Fibroblast of skin of abdomen (primary cell): ENCODE data around the gene LARP1.
"Not testable (repeated sequence)": the region's sequence is repeated elsewhere in the genome, so short reads cannot be mapped to it uniquely, and the experiment has no call there.

Source experiments
- DNase-seq: peaks from one replicate; pipeline ENCODE4 v3.0.0-alpha.2; 2013

Gene LARP1

DNA sequence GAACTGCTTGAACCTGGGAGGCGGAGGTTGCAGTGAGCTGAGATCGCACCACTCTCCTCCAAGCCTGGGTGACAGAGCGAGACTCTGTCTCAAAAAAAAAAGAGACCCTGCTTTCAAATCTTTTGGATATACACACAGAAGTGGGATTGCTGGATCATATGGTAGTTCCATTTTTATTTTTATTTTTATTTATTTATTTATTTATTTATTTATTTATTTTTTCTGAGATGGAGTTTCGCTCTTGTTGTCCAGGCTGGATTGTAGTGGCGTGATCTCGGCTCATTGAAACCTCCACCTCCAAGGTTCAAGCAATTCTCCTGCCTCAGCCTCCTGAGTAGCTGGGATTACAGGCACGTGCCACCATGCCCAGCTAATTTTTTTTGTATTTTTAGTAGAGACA is 19.8 kb upstream of the LARP1 start:
- not testable (repeated sequence) for DNase-seq

DNA sequence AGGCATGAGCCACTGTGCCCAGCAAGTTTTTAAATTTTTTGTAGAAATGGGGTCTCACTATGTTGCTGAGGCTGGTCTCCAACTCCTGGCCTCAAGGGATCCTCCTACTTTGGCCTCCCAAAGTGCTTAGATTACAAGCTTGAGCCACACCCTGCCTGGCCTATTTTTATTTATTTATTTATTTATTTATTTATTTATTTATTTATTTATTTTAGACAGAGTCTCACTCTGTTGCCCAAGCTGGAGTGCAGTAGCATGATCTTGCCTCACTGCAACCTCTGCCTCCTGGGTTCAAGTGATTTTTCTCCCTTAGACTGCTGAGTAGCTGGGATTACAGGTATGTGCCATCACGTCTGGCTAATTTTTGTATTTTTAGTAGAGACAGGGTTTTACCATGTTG is 18.8 kb upstream of the LARP1 start:
- not testable (repeated sequence) for DNase-seq

DNA sequence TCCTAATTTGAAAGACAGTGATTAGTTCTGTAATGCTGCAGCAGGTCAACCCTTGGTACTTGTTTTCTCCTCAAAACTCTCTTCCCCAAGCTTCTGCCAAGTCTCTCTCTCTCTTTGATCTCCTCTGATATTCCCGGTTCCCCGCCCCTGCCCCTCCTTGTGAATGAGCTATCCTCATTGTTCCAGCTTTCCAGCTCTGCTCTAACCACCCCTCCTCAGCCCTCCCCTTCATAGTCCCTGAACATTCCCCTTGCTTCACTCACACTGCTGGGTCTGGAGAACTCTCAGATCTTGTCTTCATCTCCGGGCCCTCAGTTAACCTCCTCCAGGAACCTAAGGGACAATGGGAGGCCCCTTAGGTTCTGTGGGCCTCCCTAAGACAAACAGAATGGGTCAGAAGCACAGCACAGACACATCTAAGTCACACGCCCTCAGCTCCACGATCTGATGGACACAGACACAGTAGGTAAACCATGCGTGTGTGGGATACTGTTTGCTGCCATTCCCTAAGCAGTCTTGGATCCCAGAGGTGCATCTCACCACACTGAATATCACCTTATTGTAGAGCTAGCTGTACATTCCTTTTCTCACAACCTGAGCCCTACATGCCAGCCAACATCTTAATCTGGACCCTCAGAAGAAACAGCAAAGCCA is 17.4 kb upstream of the LARP1 start:
- DNase-seq: no peak

DNA sequence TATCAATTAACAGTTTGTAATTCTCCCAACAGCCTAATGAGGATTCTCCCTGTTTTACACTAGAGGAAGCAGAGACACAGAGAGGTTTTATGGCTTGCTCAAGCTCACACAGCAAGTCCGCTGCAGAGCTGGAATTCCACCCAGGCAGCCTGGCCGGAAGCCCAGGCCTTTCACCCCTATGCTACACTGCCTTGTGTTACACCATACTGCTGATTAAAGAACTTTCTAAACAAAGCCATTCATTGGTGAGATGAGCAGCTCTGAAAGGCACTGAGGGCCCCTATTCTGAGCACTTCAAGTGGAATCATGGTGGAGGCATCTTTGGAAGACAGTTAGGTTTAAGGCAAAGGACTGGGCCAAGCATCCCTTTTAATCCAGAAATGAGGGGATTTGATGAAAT is 14.7 kb upstream of the LARP1 start:
- peak; percentile 43 for DNase-seq

DNA sequence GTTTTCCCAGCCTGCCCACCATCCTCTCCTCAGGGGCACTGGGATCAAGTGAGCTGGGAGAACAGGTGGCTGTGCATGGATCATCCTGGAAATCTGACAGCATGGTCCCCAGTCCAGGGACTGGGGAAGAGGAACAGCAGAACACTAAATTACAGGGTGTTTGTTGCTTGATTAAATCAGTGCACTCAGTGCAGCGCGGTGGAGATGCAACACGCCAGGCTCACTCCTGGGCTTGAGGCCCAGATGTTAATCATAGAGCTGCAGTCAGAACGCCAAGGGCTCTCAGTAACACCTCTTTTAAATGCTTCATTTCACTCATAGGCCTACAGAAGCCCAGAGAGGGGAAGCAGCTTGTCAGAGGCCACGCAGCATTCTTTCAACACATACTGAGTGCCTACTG is 14.2 kb upstream of the LARP1 start:
- peak; percentile 21 for DNase-seq

DNA sequence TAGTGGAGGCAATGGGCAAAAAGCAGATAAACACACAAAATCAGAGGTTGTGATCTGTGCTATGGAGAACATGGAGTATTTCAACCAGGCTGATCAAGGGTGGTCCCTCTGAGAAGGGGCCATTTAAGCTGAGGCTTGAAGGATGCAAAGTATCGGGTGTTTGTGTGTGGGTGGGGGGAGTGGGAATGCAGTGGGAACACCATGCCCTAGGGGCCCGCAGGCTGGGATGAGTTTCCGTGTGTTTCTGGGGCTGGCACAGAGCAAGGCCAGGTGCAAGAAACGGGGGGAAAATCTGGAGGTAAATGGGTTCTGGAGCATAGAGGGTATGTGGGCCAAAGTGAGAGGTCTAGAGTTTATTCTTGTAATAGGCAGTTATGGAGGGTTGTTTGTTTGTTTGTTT is 13.8 kb upstream of the LARP1 start:
- no peak for DNase-seq

DNA sequence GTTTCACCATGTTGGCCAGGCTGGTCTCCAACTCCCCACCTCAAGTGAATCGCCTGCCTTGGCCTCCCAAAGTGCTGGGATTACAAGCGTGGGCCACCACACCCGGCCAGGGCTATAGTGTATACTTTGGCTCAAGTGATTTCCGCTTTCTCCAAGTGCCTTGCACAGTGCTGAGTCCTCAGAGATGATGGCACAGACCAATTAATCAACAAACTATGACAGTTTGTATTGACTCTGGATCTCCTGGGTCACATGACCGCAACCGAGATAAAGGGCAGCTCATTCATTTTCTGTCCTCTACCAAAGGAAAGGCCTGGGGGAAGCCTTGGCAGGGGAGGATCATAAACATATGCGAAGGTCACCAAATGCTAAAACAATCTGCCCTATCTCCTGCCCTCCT is 11.4 kb upstream of the LARP1 start:
- DNase-seq: no peak

DNA sequence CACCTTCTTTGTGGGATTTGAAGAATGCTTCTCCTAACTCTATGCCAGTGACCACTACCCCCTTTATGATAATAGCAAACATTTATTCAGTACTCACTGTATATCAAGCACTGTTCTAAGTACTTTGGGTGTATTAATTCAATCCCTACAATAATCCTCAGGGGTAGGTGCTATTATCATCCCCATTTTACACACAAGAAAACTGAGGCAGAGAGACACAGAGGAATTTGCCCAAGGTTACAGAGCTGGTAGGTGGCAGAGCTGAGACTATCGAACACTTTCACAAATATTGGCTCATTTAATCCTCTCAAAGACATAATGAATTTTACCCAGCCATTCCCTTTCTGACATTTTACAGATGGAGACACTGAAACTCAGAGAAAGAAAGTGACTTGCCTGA is 9.8 kb upstream of the LARP1 start:
- no peak for DNase-seq

DNA sequence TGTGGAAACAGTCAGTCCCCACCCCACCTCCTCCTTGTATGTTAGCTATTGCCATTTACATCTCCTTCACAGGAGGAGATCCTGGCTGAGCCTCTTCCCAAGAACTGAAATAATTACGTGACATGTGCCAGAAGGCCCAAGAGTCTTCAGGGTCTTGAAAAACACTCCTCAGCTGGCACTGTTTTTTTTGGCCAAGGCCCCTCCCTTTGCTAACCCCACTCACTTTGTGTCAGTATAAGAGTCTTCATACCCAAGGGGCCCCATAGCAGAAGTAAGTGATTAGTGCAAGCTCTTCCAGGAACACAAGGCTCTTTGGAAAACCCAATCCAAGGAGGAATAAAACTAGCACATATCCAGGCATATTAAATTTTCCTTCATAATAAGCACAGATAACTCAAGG is 5.7 kb upstream of the LARP1 start:
- no peak for DNase-seq

DNA sequence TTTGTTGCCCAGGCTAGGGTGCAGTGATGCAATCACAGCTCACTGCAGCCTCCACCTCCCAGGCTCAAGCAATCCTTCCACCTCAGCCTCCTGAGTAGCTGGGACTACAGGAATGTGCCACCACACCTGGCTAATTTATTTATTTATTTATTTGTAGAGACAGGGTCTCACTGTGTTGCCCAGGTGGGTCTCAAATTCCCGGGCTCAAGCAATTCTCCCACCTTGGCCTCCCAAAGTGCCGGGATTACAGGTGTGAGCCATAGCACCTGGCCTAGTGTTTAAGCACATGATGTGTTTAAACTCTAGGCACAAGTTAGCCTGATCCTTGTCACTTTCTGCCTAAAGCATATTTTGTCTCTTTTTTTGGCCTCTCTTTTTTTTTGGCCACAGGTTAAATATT is 4.5 kb upstream of the LARP1 start:
- not testable (repeated sequence) for DNase-seq

DNA sequence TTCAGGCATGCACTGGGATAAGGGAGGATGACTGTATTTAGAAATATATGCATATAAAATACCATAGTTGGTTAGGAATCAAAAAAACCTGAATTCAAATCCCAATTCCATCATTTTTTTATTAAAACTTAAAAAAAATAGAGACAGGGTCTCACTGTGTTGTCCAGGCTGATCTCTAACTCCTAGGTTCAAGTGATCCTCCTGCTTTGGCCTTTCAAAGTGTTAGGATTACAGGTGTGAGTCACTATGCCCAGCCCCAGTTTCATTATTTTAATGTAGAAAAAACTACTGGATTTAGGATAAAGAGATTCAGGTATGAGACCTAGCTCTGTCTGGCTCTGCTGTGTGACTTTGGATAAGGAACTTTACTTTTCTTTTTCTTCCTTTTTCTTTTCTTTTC is 3.3 kb upstream of the LARP1 start:
- no peak for DNase-seq

DNA sequence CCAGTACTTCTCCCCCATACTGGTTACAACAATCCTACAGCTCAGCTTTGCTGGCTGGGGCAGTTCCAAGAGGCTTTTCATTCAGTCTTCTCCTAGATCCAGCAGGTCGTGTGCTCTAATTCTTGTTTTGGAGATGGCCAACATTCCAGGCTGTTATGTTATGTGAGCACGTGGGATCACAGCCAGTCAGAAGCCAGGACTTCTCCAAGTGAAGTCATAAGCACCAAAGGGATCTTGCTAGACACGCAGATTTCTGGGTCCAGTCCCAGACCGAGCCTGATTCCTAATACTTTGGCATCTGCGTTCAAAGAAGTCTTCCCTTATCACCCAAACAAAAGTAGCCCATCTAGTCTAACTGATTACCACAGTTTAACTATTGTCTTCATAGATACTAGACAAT is 1.4 kb upstream of the LARP1 start:
- peak; percentile 93 for DNase-seq

DNA sequence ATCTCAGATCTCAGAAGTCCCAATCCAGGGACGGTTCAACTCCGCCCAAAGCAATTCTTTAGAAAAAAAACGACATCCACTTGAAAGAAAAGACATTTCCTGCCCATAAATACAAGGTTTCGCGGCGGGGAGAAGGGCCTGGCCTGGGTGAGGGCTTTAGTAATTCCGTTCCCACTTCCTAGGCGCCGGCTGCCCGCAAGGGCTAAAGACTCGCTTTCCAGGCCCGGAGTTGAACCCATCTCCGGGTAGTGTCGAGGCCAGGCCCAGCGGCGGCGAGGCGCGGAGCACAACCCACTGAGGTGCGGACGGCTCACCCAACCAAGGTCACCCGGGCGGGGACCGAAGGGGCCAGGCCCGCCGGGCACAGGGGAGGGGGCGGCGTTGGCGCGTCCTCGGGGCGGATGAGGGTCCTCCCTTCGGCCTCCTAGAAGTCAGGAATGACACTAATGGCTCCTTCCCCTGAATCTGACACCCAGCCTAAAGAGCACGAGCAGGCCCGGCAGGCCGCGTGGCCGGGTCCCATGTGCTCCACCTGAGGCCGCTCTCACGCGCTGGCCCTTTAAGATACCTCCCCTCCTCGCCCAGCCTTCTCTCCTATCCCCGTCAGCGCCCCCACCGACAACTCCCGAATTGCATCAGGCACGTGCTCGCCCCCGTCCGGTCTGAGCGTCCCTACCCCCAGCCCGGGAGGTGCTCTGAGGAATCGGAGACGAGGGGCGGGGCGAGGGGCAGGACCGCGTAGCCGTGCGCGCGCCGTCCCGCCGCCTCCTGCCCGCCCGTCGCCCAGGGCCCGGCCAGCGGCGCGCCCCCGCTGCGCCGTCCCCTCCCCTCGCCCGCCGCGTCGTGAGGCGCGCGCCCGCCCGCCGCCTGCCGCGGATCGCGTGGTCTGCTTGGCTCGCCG is 467 bp upstream of the LARP1 start:
- peak; percentile 99 for DNase-seq

DNA sequence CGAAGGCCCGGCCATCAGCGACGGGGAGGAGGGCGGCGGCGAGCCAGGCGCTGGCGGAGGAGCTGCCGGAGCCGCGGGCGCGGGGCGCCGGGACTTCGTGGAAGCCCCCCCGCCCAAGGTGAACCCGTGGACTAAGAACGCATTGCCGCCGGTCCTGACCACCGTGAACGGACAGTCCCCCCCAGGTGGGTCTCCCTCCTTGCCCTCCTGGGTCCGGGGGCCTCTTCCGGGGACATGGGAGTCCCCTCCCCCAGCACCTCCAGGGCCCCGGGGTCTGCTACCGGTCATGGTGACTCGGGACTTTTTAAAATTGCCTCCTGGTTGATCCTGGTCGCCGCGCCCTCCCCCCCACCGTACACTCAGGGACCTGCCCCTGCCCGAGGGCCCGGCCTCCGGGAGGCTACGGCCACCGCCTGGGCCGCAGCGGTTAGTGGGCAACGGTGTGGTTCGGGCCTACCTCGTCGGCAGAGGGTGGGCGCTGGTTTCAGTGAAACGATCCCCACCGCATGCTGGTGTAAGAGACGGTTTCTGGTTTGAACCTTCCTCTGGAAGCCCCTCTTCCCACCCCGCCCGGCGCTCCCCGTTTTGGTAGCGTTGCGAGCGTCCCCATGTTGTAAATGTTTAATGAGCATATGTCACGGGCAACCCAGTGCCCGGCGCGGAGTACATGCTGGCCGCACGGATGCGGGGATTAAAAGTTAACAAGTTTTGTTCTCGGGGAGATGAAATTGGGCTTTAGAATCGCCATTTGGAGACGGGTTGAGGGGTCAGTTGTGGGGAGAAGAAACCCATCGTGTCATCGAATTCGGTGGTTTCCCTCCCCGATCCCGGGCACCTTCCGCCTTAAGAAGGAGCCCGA is 1.1 kb downstream of the LARP1 start:
- no peak for DNase-seq

DNA sequence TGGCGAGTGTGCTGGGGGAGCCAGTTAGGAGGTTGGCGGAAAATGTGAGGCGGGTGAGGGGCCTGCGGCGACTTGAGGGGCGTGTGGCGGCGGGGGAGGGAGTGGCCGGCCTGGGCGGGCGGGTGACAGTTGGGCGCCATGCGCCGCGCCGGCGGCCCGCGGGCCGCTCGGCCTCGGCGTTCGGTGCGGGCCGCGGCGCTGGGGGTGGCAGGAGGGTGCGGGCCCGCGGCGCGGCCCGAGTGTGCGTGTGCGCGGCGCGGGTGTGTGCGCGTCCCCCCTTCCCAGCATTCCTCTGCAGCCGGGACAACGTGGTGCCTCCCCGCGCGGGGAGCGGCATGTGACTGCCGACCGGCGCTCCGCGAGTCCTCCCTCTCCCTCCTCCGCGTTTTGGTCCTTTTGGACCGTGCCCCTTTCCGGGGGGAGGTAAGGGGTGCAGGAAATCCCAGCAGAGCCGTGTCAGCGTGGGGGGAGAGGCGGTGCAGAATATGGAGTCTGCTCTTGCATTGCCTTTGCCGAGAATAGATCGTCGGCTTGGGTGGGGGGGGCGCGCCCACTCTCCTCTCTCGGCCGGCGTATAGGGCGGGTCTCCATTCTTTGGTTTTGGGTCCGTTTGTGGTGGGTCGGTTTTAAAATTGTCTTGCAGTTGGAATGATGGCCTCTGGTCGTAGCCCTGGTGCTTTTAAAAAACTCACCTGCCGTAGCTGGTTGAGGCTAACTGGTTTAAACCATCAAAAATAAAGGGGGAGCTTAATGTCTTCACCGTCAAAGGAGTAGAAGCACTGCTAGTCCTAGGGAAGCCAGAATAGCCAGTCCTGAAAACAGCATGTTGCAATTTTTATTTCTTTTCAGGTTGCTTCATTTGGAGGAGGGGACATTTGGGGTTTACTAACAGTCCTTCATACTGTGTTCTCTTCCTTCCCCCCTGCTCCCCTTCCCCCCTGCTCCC is 2.0 kb downstream of the LARP1 start:
- DNase-seq: peak; percentile 37

DNA sequence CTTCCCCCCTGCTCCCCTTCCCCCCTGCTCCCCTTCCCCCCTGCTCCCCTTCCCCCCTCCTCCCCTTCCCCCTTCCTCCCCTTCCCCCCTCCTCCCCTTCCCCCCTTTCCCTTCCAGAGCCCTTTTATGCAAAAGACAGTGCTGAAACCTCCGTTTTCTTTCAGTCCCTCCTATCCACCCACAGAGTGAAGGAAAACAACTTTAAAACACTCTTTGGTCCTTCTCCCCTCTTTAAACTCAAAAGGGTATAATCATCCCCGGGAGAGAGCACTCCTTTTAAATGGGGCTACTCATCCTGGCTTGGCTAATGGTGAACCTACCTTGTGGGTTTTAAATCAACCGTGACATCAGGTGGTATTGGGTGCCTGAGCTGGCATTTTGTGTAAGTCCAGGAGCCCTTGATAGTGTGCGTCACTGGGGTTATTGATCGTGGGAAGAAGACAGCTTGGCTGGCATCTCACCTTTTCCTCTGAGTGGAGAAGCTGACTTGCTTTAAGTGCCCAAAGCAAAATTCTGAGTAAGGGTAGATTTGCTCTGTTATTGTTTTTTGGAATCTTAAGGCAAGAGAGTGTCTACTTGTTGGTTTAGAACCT is 2.7 kb downstream of the LARP1 start:
- DNase-seq: no peak

DNA sequence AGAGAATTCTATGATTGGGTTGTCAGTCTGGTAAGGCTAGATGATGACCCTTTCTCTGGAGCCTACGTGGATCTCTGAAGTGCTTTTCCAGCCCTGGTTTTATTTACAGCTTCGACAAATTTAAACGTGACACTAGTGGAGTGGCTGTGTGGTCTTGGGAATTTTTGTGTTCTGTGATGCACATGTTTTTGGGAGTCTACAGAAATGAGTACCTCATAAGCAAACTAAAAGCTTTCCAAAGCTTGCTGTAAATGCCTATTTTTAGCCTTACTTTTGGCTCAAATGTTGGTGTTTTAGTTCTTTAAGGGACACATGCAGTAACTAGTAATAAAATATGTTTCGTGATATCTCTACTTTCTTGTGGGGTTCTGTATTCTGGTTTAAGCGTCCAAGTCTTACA is 3.3 kb downstream of the LARP1 start:
- DNase-seq: no peak

DNA sequence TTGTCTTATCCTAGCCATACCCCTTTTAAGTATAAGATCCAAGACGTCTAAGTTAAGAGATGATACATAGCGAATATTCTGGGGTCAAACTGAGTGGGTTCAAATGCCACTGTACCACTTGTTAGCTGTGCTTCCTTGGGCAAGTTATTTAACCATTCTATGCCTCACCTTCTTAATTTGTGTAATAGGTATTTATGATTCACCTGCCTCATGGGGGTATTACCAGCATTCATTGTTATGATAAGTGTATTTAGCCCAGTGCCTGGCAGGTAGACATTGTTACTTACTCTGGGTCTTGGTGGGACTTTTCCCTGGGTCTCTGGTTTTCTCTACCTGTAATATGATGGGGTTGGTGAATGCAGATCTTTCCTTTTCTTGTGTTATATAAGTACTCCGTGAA is 3.8 kb downstream of the LARP1 start:
- no peak for DNase-seq

DNA sequence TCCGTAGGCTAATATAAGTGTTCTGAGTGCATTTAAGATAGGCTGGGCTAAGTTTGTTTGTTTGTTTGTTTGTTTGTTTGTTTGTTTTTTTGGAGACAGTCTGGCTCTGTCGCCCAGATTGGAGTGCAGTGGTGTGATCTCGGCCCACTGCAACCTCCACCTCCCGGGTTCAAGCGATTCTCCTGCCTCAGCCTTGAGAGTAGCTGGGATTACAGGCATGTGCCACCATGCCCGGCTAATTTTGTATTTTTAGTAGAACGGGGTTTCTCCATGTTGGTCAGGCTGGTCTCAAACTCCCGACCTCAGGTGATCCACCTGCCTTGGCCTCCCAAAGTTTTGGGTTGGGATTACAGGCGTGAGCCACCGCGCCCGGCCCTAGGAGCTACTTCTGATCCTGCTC is 4.7 kb downstream of the LARP1 start:
- DNase-seq: not testable (repeated sequence)

DNA sequence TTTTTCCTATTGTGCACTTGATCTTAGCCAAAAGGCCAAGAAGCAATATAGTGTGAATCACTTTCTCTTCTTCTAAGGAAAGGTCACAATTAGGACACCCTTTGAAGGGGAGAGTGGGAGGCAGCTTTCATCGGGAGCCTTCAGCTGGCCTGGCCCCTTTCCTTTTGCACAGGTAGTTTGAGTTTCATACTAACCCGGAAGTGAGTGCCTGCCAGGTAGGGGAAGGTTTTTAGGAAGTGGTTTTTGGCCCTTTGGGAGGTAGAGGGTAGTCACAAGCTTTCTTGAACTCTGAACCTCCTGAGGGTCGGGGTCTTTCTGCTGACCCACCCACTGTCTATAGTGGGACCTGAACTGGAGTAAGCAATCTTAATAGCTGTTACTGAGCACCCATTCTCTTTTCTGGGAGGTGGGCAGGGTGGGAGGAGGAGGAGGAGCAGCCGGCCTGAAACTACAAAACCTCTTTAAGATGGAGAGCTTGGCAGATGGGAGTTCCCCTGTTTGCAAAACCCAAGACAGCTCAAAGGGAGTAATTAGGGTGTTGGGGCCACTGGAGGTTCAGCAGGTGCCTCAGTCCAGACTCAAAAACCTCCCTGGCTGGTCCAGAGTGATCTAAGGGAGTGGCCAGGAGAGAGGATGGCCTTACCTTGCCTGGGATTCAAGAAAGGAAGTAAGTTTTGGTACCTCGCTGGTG is 6.0 kb downstream of the LARP1 start:
- no peak for DNase-seq

DNA sequence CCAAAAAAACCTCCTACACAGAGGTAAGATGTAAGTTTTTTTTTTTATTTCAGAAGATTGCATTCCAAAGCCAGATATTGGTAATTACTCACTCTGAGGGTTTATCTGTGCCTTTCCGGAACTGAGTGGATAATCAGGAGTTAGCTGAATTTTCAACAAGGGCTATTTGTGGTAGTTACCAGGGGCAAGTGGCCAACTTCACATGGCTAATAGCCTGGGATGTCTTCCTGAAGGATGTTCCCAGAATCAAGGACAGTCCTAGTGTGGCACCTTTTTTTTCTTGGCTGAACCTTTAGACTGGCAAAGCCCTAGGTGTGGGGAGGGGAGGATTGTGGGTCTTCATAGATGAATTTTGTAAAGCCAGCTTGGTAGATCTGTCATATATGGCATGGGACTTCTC is 7.1 kb downstream of the LARP1 start:
- no peak for DNase-seq
